HT1080 (cell line): ENCODE results near the gene ZNF776. TPM values are rescaled to one million over a fixed set of nuclear protein-coding genes. Genes with fewer than 3 reads are reported as not detected.
"Not testable (repeated sequence)": the region's sequence is repeated elsewhere in the genome, so short reads cannot be mapped to it uniquely, and the experiment has no call there.

Experiments used
- DNase-seq: peaks from one replicate; pipeline ENCODE4 v3.0.0-alpha.2; 2015; ENCODE audit warnings: low read depth
- total RNA-seq: library from RNA; depleted of rRNA; stranded (reverse); fragments of >200 nt; shearing (Covaris generic); gene quantifications from 2 replicates; pipeline ENCODE4 v1.2.3, GENCODE V29; 2014; rRNA removed

Gene ZNF776
- total RNA-seq, 1 experiment from 2014 or later = 11.4 TPM

- no peak for DNase-seq
Measured at GRCh38 chr19:57776764-57777296, 30.2 kb downstream of the ZNF776 start.

- no peak for DNase-seq
Measured at GRCh38 chr19:57778336-57778735, 31.7 kb downstream of the ZNF776 start.

GRCh38 chr19:57779220-57779845, 32.7 kb downstream of the ZNF776 start:
- DNase-seq = no peak

GRCh38 chr19:57786286-57786685, 39.7 kb downstream of the ZNF776 start:
- no peak for DNase-seq

GRCh38 chr19:57786906-57787305, 40.3 kb downstream of the ZNF776 start:
- DNase-seq = no peak

GRCh38 chr19:57788114-57788692, 41.6 kb downstream of the ZNF776 start:
- DNase-seq = no peak

GRCh38 chr19:57789288-57789687, 42.7 kb downstream of the ZNF776 start:
- DNase-seq = no peak

- DNase-seq = not testable (repeated sequence)
Measured at GRCh38 chr19:57796580-57796979, 50.0 kb downstream of the ZNF776 start.

GRCh38 chr19:57800696-57801095, 54.1 kb downstream of the ZNF776 start:
- DNase-seq = no peak

- no peak for DNase-seq
Measured at GRCh38 chr19:57802269-57802668, 55.7 kb downstream of the ZNF776 start.

- no peak for DNase-seq
Measured at GRCh38 chr19:57803265-57803593, 56.6 kb downstream of the ZNF776 start.

- DNase-seq = peak; percentile 87
Measured at GRCh38 chr19:57803594-57804325, 57.1 kb downstream of the ZNF776 start.

GRCh38 chr19:57807541-57807940, 60.9 kb downstream of the ZNF776 start:
- no peak for DNase-seq

Other genes with a start within 250 kb of the ZNF776 start
- 21.9 and 22.3 TPM in 2 replicates for gene ZNF773, start 246.9 kb upstream of the ZNF776 start, total RNA-seq
- 3.7 and 4.2 TPM in 2 replicates for gene ZNF549, start 219.5 kb upstream of the ZNF776 start, total RNA-seq
- 7.4 and 9.5 TPM in 2 replicates for gene ZNF550, start 187.0 kb upstream of the ZNF776 start, total RNA-seq
- 5.1 and 5.2 TPM in 2 replicates for gene ZNF416, start 167.9 kb upstream of the ZNF776 start, total RNA-seq
- gene ZIK1, start 162.7 kb upstream of the ZNF776 start, total RNA-seq = 0.51 and 1.5 TPM in 2 replicates
- 22.0 and 30.3 TPM in 2 replicates for gene ZNF530, start 146.9 kb upstream of the ZNF776 start, total RNA-seq
- 25.0 and 33.3 TPM in 2 replicates for gene ZNF134, start 132.6 kb upstream of the ZNF776 start, total RNA-seq
- 10.0 and 17.7 TPM in 2 replicates for gene ZNF211, start 113.6 kb upstream of the ZNF776 start, total RNA-seq
- gene ZSCAN4, start 77.9 kb upstream of the ZNF776 start, total RNA-seq = not detected in 2 replicates
- gene ZNF551, start 64.8 kb upstream of the ZNF776 start, total RNA-seq = 17.0 and 26.8 TPM in 2 replicates
- not detected in 2 replicates for gene ZNF154, start 37.6 kb upstream of the ZNF776 start, total RNA-seq
- 1.9 and 2.6 TPM in 2 replicates for gene ZNF671, start 19.2 kb upstream of the ZNF776 start, total RNA-seq
- gene ZNF586, start 22.9 kb downstream of the ZNF776 start, total RNA-seq = 11.6 and 12.1 TPM in 2 replicates
- 6.7 and 8.0 TPM in 2 replicates for gene ZNF552, start 68.1 kb downstream of the ZNF776 start, total RNA-seq
- gene ZNF587B, start 83.5 kb downstream of the ZNF776 start, total RNA-seq = 21.8 and 23.5 TPM in 2 replicates
- 8.1 and 8.2 TPM in 2 replicates for gene ZNF587, start 103.0 kb downstream of the ZNF776 start, total RNA-seq
- 0.53 and 0.80 TPM in 2 replicates for gene ZNF814, start 142.2 kb downstream of the ZNF776 start, total RNA-seq
- gene ZNF417, start 169.8 kb downstream of the ZNF776 start, total RNA-seq = 5.4 and 6.7 TPM in 2 replicates
- gene ZNF418, start 188.6 kb downstream of the ZNF776 start, total RNA-seq = 0.03 TPM in 1 of 2 replicates, not detected in the other
- 5.0 and 5.4 TPM in 2 replicates for gene ZNF256, start 200.9 kb downstream of the ZNF776 start, total RNA-seq
- not detected in 2 replicates for gene C19orf18, start 227.7 kb downstream of the ZNF776 start, total RNA-seq